ENCODE measurements around the gene PRR35. TPM values are rescaled to one million over a fixed set of nuclear protein-coding genes. Genes with fewer than 3 reads are reported as not detected.
A peak's percentile ranks its signal among the peaks of the same experiment; 100 is the strongest.

PRR35 gene
- total RNA-seq, 2 experiments from 2014 or later: not detected

DNA sequence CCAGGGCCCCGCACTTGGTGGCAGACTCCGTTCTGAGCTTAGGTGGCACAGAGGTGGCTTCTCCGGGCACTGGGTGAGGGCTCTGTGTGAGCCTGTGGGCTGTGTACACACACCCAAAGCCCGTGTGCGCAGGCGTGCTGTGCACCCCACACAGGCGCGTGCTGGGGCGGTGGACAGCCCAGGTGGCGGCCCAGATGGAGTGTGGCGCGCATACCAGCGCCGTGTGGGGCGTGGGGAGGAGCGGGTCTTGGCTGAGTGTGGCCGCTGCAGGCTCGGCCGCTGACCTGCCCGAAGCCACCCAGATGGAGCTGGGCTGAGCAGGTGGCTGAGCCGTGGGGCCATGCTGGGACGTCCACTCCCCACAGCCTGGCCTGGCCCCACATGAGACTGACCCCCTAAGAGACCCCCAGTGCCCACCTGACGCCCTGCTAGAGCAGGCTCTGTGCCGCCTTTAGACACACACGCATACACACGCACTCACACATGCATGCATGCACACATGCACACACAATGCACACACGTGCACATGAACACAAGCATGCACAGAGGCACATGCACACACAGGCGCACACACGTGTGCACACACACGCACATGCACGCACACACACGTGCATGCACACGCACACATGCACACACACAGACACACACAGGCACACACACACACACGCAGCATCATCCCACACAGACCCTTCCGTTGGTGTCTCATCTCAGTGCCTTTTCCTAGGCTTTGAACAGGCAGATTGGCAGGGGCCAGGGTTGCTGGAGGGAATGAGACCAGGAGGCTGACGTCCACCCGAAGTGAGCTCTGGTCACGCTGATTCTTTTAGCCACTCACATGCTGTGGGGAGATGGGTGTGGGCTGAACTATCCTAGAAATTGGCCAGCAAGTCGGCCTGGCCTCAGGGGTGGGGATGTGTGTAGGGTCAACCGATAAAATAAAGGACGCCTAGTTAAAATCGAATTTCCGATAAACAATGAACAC lies 2.1 kb downstream of the PRR35 start:
- H3K4me1 Mint-ChIP-seq: peaks cover 9% of the 10 kb centered on the region
- no peaks in the 10 kb centered on the region for H3K36me3 Mint-ChIP-seq
- H3K9me3 Mint-ChIP-seq: no peaks in the 10 kb centered on the region
- H3K4me3 Mint-ChIP-seq: no peak overlapping the region
- peaks cover 14% of the 10 kb centered on the region for H3K27me3 Mint-ChIP-seq
- no peak overlapping the region for H3K27ac Mint-ChIP-seq
- no peak for DNase-seq

DNA sequence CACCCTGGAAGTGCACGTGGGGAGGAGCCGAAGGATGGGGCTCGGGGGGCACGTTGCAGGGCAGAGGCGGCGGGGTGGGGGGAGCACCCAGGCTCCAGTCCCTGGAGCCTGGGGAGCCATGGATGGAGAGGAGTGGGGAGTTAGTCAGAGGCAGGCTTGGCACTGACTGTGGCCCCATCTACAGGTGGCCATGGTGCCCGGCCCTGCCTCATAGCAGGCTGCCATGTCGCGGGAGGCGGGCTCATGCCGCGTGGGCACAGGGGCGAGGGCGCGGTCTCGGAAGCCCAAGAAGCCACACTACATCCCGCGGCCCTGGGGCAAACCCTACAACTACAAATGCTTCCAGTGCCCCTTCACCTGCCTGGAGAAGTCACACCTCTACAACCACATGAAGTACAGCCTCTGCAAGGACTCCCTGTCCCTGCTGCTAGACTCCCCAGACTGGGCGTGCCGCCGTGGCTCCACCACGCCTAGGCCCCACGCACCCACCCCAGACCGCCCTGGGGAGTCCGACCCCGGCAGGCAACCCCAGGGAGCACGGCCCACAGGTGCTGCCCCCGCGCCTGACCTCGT lies 3.0 kb downstream of the PRR35 start:
- Mint-ChIP-seq H3K9me3 (no peaks in the 10 kb centered on the region), H3K4me1 (peaks cover 9% of the 10 kb centered on the region), H3K27me3 (peaks cover 14% of the 10 kb centered on the region), H3K36me3 (no peaks in the 10 kb centered on the region), H3K4me3 (no peak overlapping the region), H3K27ac (no peak overlapping the region)
- no peak for DNase-seq

- H3K4me3 Mint-ChIP-seq: no peak overlapping the region
- peaks cover 15% of the 10 kb centered on the region for H3K4me1 Mint-ChIP-seq
- no peak overlapping the region for H3K27ac Mint-ChIP-seq
- no peak for DNase-seq
- H3K27me3 Mint-ChIP-seq: peaks cover 6% of the 10 kb centered on the region
- no peaks in the 10 kb centered on the region for H3K36me3 Mint-ChIP-seq
- no peaks in the 10 kb centered on the region for H3K9me3 Mint-ChIP-seq
Observed at GRCh38 chr16:564690-565418, 4.7 kb downstream of the PRR35 start.

- Mint-ChIP-seq H3K4me1 (peaks cover 15% of the 10 kb centered on the region), H3K4me3 (no peak overlapping the region), H3K9me3 (no peaks in the 10 kb centered on the region), H3K36me3 (no peaks in the 10 kb centered on the region), H3K27me3 (peaks cover 6% of the 10 kb centered on the region), H3K27ac (no peak overlapping the region)
- DNase-seq: no peak
Observed at GRCh38 chr16:565419-566330, 5.5 kb downstream of the PRR35 start.

- Mint-ChIP-seq H3K4me1 (peaks cover 21% of the 10 kb centered on the region), H3K36me3 (no peaks in the 10 kb centered on the region), H3K27ac (peak within 1 kb of the TSS; percentile 77), H3K9me3 (no peaks in the 10 kb centered on the region), H3K4me3 (peak within 1 kb of the TSS; percentile 29), H3K27me3 (peaks cover 6% of the 10 kb centered on the region)
- peak; percentile 67 for DNase-seq
Observed at GRCh38 chr16:566475-567372, 6.5 kb downstream of the PRR35 start, which contains the start of gene NHLRC4. TSS of gene NHLRC4 (plus strand) at chr16:567005. CDS start at chr16:568048, 1,043 bp downstream.

GRCh38 chr16:567373-568256 lies 7.4 kb downstream of the PRR35 start:
- Mint-ChIP-seq H3K27me3 (peaks cover 1% of the 10 kb centered on the region), H3K4me1 (peaks cover 21% of the 10 kb centered on the region), H3K36me3 (no peaks in the 10 kb centered on the region), H3K4me3 (peak overlapping the region; percentile 29), H3K9me3 (no peaks in the 10 kb centered on the region), H3K27ac (peak overlapping the region; percentile 77)
- no peak for DNase-seq

- Mint-ChIP-seq H3K4me3 (peak overlapping the region; percentile 88), H3K27me3 (no peaks in the 10 kb centered on the region), H3K36me3 (no peaks in the 10 kb centered on the region), H3K4me1 (peaks cover 21% of the 10 kb centered on the region), H3K27ac (peak overlapping the region; percentile 86), H3K9me3 (no peaks in the 10 kb centered on the region)
- no peak for DNase-seq
Observed at GRCh38 chr16:568401-569258, 8.4 kb downstream of the PRR35 start.

DNA sequence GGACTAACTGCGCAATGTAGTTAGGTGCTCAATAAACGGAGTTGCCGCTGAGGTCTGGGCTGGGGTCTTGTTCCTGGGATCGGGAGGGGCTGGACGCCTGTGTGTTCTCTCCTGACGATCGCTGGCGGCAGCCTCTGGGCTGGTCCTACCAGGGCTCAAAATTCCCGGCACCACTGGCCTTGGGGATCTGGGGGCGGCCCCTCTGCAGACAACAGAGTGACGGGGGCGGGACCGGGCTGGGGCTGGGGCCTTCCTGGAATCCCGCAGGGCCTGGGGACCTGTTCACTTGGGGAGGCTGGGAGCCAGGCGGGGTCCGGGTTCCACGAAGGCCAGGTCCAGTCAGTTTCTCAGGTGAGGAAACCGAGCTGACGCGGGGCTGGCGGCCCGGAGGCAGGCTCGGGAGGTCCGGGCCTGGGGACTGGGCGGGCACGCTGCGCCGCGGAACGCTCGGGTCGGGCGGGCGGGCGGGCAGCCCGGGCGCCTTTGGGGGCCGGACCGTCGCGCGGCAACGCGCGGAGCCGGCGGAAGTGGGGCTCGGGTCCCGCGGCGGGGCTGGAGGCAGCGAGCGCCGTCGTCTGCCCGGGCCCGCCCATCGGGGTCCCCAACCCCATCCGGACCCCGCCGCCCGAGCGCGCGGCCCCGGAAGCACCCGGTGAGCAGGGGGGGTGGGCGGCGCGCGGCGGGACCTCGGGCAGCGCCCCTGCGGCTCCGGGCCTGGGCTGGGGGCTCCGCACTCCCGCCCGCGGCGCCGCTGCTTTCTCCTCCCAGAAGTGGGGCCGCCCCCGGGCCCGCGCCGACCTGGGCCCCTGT lies 9.5 kb downstream of the PRR35 start, which contains the start of gene PIGQ:
Gene PIGQ, plus strand, starts transcription at position 524 of the 810 bp plus-strand sequence. CDS start 4,107 bp downstream, outside the sequence.
- H3K27ac Mint-ChIP-seq: peak within 1 kb of the TSS; percentile 86
- no peaks in the 10 kb centered on the region for H3K36me3 Mint-ChIP-seq
- H3K27me3 Mint-ChIP-seq: no peaks in the 10 kb centered on the region
- H3K4me3 Mint-ChIP-seq: peak within 1 kb of the TSS; percentile 88
- DNase-seq: peak; percentile 79
- peaks cover 21% of the 10 kb centered on the region for H3K4me1 Mint-ChIP-seq
- H3K9me3 Mint-ChIP-seq: no peaks in the 10 kb centered on the region

GRCh38 chr16:572865-573650 lies 12.9 kb downstream of the PRR35 start:
- H3K4me1 Mint-ChIP-seq: peaks cover 12% of the 10 kb centered on the region
- no peaks in the 10 kb centered on the region for H3K9me3 Mint-ChIP-seq
- no peak for DNase-seq
- no peaks in the 10 kb centered on the region for H3K27me3 Mint-ChIP-seq
- no peak overlapping the region for H3K27ac Mint-ChIP-seq
- no peak overlapping the region for H3K4me3 Mint-ChIP-seq
- no peaks in the 10 kb centered on the region for H3K36me3 Mint-ChIP-seq

- Mint-ChIP-seq H3K27me3 (no peaks in the 10 kb centered on the region), H3K36me3 (no peaks in the 10 kb centered on the region), H3K4me1 (peaks cover 10% of the 10 kb centered on the region), H3K27ac (no peak overlapping the region), H3K4me3 (no peak overlapping the region), H3K9me3 (no peaks in the 10 kb centered on the region)
- DNase-seq: no peak
Observed at GRCh38 chr16:574021-574760, 14.0 kb downstream of the PRR35 start.
